Measurements from ENCODE around the gene TM4SF1.

TM4SF1 gene

DNA sequence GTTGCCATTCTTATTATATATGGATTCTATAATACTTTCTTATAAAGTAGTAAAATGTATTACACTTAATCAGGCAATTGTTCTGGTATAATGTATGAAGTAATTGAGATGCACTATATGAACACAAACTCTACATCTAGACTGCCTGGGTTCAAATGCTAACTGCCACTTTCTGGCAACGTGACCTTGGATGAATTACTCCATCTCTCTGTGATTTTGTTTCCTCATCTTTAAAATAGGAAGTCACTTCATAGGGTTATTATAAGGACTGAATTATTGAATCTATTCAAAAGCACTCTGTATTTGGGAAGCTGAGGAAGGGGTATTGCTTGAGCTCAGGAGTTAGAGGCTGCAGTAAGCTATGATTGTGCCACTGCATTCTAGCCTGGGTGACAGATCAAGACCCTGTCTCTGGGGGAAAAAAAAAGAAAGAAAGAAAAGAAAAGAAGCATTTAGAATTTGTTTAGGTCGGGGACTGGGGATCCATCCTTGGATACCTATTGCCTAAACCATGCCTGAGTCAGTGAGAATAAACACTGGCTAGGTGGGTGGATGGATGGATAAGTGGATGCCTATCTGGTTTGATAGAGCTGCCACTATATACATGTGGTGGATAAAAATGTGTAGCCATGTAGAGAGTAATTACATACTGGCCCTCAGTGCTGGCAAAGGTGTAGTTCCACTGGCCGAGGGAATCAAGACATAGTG, 2.5 kb downstream of the TM4SF1 start:
- H3K27ac ChIP-seq: peak overlapping the region; percentile 50 to 88
- TF ChIP-seq, protein P1, sequence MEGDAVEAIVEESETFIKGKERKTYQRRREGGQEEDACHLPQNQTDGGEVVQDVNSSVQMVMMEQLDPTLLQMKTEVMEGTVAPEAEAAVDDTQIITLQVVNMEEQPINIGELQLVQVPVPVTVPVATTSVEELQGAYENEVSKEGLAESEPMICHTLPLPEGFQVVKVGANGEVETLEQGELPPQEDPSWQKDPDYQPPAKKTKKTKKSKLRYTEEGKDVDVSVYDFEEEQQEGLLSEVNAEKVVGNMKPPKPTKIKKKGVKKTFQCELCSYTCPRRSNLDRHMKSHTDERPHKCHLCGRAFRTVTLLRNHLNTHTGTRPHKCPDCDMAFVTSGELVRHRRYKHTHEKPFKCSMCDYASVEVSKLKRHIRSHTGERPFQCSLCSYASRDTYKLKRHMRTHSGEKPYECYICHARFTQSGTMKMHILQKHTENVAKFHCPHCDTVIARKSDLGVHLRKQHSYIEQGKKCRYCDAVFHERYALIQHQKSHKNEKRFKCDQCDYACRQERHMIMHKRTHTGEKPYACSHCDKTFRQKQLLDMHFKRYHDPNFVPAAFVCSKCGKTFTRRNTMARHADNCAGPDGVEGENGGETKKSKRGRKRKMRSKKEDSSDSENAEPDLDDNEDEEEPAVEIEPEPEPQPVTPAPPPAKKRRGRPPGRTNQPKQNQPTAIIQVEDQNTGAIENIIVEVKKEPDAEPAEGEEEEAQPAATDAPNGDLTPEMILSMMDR (IDR thresholded peaks at IDR 0.05): no peak
- H3K4me3 ChIP-seq: peak overlapping the region; percentile 67
- no peak for DNase-seq (ENCODE audit: low spot score)

DNA sequence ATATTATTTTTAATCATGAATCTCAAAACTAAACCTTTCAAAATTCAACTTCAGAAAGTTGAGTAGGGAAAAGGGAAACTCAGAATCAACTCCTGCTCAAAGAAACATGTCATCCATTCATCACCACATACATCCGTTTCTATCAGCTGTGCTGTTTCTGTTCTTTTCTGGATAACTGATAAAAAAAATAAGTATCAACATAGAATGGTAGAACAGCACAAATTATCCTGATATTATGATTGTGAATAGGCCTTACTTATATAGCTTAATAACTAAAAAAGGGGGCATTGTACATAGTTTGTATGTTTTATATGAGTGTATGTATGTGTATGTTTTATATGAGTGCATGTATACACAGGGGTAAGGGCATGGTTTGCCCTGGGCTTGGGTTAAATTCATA, 3.1 kb downstream of the TM4SF1 start:
- DNase-seq (ENCODE audit: low spot score): no peak
- H3K27ac ChIP-seq: no peak overlapping the region
- peak overlapping the region; percentile 67 for H3K4me3 ChIP-seq
- TF ChIP-seq, protein P1 (IDR thresholded peaks at IDR 0.05): no peak

DNA sequence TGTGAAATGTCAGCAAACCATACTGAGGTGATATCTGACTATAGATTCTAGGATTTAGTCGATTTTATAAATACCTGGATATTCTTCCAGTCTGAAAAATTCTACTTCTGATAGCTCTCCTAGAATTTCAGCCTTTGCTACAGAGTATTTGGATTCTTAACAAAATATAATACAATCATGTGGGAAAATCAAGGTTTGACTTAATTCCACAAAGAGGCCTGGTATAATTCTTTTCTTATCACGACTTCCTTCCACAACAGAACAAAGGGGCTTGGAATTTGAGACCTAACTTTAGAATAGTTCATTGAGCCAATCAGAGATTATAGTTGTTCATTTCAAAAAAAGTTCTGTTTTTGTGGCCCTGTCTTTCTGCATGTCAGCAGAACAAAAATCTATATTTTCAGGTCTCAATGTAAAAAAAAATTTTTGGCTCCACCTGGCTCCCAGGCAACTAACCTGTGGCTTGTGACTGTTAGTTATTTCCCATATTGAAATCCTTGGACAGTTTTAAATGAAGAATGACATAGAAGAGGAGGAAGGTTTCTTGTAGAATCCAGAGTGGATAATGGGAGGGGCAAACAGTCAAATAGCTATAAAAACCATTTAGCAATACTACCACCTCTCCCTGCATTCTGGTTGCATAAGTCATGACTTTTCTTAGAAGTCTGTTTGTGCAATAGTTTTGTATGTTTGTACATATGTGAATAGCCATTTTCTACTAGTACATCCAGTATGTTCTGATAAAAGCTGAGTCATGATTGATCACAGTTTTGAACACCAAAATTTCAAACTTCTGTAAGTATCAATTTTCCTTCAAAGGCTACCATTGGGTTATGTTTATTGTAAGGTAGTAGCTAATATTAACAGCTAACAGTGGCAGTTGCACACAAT, 4.0 kb downstream of the TM4SF1 start:
- no peak for DNase-seq (ENCODE audit: low spot score)
- H3K4me3 ChIP-seq: peak overlapping the region; percentile 21
- H3K27ac ChIP-seq: peak overlapping the region in 1 of 2 donors; percentile 70
- TF ChIP-seq, protein P1 (IDR thresholded peaks at IDR 0.05): no peak

DNA sequence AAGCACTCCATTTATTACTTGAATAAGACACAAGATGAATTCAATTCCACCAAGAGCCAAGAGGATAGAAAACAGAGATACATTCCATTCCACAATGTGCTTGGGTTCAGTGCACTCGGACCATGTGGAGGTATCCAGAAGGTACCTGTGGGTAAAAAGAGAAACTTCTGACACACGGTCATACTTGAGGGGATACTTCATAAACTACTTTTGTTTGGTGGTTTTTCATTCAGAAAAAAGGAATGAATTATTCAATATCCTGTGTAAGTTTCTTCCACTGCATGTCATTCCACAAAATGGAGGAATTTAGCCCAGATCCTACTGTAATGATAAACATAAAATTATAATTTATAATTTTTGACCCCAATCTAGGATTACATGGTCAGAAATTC, 5.7 kb downstream of the TM4SF1 start:
- peak overlapping the region; percentile 47 for H3K4me3 ChIP-seq
- TF ChIP-seq, protein P1 (IDR thresholded peaks at IDR 0.05): no peak
- H3K27ac ChIP-seq: peak overlapping the region; percentile 5 to 69
- no peak for DNase-seq (ENCODE audit: low spot score)

DNA sequence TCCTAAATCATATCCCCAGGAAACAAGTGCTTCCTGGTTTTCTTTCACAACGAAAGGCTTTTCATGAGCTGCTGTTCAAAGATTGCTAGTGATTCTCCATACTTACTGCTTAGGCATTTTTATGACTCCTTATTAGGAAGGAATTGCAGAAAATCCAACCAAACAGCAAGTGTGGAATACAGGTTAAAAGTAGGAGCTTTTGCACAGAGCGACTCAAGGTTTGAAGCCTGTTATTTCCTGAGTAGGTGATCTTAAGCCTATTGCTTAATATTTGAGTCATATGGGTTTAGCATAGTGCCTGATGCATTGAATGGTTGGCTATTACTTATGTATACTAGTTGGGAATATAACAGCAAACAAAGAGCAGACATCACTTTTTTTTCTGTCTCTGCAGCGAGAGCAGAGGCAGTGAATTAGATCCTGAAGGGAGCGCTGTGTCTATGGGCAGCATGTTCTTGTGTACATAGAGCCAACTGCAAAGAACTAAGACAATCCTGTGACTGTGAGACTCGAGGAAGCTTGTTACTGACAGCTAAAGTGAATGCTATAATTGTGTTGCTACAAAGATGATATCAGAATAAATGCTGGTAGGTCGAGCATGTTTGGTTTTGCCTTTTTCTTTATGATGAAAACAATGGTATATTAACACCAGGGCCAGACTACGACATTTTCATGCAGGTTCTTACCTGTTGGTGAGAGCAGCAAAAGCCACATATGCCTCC, 6.3 kb downstream of the TM4SF1 start:
- no peak for DNase-seq (ENCODE audit: low spot score)
- peak overlapping the region; percentile 5 to 69 for H3K27ac ChIP-seq
- peak overlapping the region; percentile 47 for H3K4me3 ChIP-seq
- TF ChIP-seq, protein P1 (IDR thresholded peaks at IDR 0.05): no peak

DNA sequence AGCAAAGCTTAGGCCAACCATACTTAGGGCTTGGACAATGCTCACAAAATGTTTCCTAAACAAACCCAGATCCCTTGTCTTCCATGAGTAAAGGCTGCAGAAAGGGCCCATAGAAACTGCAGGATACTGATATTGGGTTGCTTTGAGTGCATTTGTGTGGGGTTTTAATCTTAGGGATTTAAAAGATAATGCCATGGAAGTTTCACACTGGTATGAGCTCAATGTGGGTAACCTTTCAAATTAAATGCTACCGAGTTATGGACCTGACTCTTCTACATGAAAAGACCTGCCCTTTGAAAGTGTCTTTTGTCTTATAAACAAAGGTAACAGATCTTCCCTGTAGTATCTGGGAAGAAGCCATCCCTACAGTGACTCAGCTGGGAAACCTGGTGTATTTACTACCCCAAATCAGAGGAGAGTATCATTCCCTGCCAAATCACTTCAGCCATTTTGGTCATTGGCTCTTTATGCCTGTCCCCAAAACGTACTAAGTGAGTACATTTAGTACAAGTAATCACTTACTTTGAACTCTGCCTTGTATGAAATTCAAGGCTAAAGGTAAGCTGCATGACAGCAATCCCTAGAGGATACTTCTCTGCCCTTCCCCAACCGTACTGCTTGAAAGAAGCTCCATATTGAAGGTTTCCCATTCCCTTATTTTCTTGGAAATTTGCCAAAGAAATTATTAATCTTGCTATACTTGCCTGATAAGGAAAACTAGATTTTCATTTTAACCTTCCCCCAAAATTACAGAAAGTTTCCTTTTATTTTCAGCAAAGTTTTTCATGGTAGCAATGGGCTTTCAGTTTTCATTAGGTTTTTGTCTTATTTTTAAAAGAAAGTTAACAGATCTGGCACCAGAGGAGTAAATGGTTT, 7.2 kb downstream of the TM4SF1 start:
- Histone ChIP-seq H3K27ac (peak overlapping the region; percentile 8 to 70), H3K4me3 (no peak overlapping the region)
- TF ChIP-seq, protein P1 (IDR thresholded peaks at IDR 0.05): no peak
- DNase-seq (ENCODE audit: low spot score): no peak
